K562 (cell line): ENCODE data around the gene SPNS1. TPM values are rescaled to one million over a fixed set of nuclear protein-coding genes. Genes with fewer than 3 reads are reported as not detected.

ENCODE experiments used
- L3MBTL2 ChIP-seq: fragments of 450-650 bp; IDR thresholded peaks from 2 replicates; pipeline ENCODE4 v1.6.1; 2016; ENCODE audit warnings: mild to moderate bottlenecking, moderate library complexity
- polyA plus RNA-seq, 8 experiments: library from polyadenylated mRNA; depleted of rRNA in 4 of 8; stranded (reverse) in 5 of 8; unstranded in 3 of 8; fragments of >200 nt; fragmentation: Nextera tagmentation in 2 of 8; fragmentation: Illumina TruSeq in 1 of 8; extraction: Ambion mirVana in 2 of 8; extraction: Trizol in 1 of 8; gene quantifications; 2 replicates each; pipeline versions ENCODE4 v1.2.1 to v1.2.3, GENCODE V29; 2011 to 2014; ENCODE audit warnings: inconsistent platforms in 1 of 8, missing spikeins in 1 of 8
- total RNA-seq, 7 experiments: library from RNA; depleted of rRNA in 6 of 7; stranded (reverse); fragments of >200 nt in 6 of 7; fragmentation: Illumina TruSeq in 2 of 7; extraction: Trizol in 2 of 7; gene quantifications; 2 replicates each; pipeline versions ENCODE4 v1.2.1 to v1.2.3, GENCODE V29; 2011 to 2021; ENCODE audit warnings: low replicate concordance in 1 of 7
- TF ChIP-seq, protein P1 (sequence below): fragments of 450-650 bp; IDR thresholded peaks from 2 replicates; pipeline ENCODE4 v1.6.1; 2016; ENCODE audit warnings: mild to moderate bottlenecking, moderate library complexity

Gene SPNS1
- total and polyA plus RNA-seq, 9 of the 15 experiments (the other 6 are each of a cell fraction or from before 2014, with no cell fraction given) = 0.58 to 64.9 (median 13.7) TPM

DNA sequence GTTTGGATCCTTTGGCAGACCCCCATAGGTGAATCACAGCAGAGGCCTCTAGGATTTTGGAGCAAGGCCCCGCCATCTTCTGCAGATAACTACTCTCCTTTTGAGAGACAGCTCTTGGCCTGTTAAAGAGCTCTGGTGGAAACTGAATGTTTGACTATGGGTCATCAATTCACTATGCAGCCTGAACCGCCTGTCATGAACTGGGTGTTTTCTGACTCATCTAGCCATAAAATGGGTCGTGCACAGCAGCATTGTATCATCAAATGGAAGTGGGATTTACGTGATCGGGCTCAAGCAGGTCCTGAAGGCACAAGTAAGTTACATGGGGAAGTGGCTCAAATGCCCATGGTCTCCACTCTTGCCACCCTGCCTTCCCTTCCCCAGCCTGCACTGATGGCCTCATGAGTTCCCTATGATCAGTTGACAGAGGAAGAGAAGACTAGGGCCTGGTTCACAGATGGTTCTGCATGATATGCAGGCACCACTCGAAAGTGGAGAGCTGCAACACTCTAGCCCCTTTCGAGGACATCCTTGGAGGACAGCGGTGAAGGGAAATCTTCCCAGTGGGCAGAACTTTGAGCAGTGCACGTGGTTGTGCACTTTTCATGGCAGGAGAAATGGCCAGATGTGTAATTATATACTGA is 30.0 kb downstream of the SPNS1 start (continued):
- TF ChIP-seq, protein P1, sequence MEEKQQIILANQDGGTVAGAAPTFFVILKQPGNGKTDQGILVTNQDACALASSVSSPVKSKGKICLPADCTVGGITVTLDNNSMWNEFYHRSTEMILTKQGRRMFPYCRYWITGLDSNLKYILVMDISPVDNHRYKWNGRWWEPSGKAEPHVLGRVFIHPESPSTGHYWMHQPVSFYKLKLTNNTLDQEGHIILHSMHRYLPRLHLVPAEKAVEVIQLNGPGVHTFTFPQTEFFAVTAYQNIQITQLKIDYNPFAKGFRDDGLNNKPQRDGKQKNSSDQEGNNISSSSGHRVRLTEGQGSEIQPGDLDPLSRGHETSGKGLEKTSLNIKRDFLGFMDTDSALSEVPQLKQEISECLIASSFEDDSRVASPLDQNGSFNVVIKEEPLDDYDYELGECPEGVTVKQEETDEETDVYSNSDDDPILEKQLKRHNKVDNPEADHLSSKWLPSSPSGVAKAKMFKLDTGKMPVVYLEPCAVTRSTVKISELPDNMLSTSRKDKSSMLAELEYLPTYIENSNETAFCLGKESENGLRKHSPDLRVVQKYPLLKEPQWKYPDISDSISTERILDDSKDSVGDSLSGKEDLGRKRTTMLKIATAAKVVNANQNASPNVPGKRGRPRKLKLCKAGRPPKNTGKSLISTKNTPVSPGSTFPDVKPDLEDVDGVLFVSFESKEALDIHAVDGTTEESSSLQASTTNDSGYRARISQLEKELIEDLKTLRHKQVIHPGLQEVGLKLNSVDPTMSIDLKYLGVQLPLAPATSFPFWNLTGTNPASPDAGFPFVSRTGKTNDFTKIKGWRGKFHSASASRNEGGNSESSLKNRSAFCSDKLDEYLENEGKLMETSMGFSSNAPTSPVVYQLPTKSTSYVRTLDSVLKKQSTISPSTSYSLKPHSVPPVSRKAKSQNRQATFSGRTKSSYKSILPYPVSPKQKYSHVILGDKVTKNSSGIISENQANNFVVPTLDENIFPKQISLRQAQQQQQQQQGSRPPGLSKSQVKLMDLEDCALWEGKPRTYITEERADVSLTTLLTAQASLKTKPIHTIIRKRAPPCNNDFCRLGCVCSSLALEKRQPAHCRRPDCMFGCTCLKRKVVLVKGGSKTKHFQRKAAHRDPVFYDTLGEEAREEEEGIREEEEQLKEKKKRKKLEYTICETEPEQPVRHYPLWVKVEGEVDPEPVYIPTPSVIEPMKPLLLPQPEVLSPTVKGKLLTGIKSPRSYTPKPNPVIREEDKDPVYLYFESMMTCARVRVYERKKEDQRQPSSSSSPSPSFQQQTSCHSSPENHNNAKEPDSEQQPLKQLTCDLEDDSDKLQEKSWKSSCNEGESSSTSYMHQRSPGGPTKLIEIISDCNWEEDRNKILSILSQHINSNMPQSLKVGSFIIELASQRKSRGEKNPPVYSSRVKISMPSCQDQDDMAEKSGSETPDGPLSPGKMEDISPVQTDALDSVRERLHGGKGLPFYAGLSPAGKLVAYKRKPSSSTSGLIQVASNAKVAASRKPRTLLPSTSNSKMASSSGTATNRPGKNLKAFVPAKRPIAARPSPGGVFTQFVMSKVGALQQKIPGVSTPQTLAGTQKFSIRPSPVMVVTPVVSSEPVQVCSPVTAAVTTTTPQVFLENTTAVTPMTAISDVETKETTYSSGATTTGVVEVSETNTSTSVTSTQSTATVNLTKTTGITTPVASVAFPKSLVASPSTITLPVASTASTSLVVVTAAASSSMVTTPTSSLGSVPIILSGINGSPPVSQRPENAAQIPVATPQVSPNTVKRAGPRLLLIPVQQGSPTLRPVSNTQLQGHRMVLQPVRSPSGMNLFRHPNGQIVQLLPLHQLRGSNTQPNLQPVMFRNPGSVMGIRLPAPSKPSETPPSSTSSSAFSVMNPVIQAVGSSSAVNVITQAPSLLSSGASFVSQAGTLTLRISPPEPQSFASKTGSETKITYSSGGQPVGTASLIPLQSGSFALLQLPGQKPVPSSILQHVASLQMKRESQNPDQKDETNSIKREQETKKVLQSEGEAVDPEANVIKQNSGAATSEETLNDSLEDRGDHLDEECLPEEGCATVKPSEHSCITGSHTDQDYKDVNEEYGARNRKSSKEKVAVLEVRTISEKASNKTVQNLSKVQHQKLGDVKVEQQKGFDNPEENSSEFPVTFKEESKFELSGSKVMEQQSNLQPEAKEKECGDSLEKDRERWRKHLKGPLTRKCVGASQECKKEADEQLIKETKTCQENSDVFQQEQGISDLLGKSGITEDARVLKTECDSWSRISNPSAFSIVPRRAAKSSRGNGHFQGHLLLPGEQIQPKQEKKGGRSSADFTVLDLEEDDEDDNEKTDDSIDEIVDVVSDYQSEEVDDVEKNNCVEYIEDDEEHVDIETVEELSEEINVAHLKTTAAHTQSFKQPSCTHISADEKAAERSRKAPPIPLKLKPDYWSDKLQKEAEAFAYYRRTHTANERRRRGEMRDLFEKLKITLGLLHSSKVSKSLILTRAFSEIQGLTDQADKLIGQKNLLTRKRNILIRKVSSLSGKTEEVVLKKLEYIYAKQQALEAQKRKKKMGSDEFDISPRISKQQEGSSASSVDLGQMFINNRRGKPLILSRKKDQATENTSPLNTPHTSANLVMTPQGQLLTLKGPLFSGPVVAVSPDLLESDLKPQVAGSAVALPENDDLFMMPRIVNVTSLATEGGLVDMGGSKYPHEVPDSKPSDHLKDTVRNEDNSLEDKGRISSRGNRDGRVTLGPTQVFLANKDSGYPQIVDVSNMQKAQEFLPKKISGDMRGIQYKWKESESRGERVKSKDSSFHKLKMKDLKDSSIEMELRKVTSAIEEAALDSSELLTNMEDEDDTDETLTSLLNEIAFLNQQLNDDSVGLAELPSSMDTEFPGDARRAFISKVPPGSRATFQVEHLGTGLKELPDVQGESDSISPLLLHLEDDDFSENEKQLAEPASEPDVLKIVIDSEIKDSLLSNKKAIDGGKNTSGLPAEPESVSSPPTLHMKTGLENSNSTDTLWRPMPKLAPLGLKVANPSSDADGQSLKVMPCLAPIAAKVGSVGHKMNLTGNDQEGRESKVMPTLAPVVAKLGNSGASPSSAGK = peak; percentile 70
- TF ChIP-seq L3MBTL2 = peak; percentile 59; the same call in 1 of the 2 replicates
